Esophagus squamous epithelium (tissue), 4 donors: Measurements from ENCODE around the gene KLK12.

Source experiments
- CTCF ChIP-seq, 6 experiments: fragments of 450-650 bp in 4 of 6; fragments of 200-600 bp in 2 of 6; sonication (generic) in 2 of 6; IDR thresholded peaks; one replicate each; pipeline ENCODE4 v1.5.1; 2016 to 2019; ENCODE audit warnings: antibody characterized with exemption in 6 of 6, mild to moderate bottlenecking in 4 of 6, moderate library complexity in 4 of 6
- POLR2A ChIP-seq, 4 donors: fragments of 450-650 bp; IDR thresholded peaks; one replicate each; pipeline ENCODE4 v1.6.1; 2017; ENCODE audit warnings: antibody characterized with exemption in 4 of 4, mild to moderate bottlenecking in 4 of 4, moderate library complexity in 3 of 4

GRCh38 chr19:51079481-51080110 lies 44.8 kb upstream of the KLK12 start:
- no peak for TF ChIP-seq CTCF (IDR thresholded peaks at IDR 0.05)
- no peak for TF ChIP-seq POLR2A (IDR thresholded peaks at IDR 0.05)
